GM18861 (cell line): ENCODE results near the gene BMF.

Experiments used
- ATAC-seq: cut with Tn5 transposase; IDR thresholded peaks from one replicate; pipeline ENCODE4 v1.9.1; 2021; ENCODE audit not compliant: unreplicated experiment

BMF gene

GRCh38 chr15:40067921-40068624 is 40.6 kb downstream of the BMF start:
- ATAC-seq: no peak

GRCh38 chr15:40066589-40066988 is 42.1 kb downstream of the BMF start:
- ATAC-seq: no peak

DNA sequence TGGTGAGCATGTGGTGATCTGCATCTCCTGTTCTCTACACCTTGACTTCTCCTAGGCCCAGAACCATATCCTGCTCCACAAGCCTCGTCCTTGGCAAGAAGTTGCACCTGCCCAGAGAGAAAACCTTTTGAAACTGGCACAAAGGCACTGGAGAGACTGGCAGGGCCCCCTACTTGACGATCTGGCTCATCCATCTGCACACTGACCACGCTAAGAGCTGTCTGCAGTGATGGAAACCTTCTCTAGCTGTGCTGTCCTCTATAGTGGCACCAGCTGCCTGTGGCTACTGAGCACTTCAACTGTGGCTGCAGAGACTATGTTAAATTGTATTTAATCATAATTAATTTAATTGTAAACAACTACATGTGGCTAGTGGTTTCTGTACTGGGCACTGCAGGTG is 43.5 kb downstream of the BMF start:
- ATAC-seq: no peak

- peak; percentile 33 for ATAC-seq
Observed at GRCh38 chr15:40064231-40064894, 44.3 kb downstream of the BMF start.

GRCh38 chr15:40063563-40064011 is 45.1 kb downstream of the BMF start:
- no peak for ATAC-seq

DNA sequence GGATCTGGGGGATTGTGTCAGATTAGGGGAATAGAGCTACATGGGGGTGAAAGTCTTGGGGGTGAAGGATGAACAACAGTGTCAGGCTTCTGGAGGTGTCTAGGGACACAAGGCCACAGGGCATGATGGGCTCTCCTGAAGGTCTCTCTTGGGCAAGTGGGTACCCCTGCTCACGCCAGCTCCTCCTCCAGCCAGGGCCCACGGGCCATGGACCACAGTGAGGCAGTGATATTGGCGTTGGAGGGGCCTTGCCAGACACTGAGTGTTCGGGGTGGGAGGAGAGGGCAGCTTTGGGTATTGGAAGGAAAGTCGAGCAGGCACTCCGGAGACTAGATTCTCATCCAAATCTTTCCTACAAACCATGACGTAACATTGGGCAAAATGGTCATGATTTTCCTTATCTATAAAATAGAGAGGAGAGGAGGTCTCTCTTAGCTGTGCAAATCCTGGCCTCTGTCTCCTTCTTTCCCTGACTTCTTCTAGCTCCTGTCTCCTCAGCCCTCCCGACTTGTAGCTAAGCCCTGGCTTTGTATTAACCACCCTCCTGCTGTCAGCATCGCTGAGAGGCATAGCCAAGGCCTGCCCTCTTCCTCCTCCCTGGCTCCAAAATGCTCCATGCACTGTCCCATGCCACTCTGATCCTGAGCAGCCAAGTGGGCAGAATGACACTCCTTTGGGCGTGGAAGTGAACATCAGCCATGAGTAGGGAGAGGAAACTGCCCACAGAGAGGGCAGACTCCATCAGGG is 45.7 kb downstream of the BMF start:
- ATAC-seq: no peak

- ATAC-seq: no peak
Observed at GRCh38 chr15:40061212-40061901, 47.3 kb downstream of the BMF start.

- no peak for ATAC-seq
Observed at GRCh38 chr15:40060236-40060961, 48.3 kb downstream of the BMF start.

GRCh38 chr15:40059821-40060220 is 48.9 kb downstream of the BMF start:
- no peak for ATAC-seq

DNA sequence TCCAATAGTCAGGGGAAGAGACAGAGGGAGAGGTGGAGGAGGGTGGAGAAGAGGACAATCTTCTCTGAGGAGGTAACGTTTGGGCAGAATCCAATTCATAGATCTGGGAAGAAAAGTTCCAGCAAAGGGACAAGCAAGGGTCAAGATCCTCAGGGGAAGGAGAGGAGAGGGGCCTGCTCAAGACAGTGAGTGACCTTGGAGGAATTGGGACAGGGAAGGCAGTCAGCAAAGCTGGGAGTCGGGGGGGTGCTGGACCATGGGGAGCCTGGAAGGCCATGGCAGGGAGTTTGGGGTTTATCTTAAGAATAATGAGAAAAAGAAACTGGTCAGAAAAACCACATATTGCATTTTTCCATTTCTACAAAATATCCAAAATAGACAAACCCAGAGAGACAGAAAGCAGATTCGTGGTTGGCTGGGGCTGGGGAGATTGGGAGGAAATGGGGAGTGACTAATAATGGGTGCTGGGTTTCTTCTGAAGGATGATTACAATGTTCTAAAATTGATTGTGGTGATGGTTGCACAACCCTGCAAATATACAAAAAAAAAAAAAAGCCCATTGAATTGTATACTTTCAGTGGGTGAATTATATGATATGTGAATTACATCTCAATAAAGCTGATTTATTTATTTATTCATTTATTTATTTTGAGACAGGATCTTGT is 50.1 kb downstream of the BMF start:
- ATAC-seq: no peak

GRCh38 chr15:40055576-40056293 is 52.9 kb downstream of the BMF start:
- ATAC-seq: no peak

GRCh38 chr15:40054855-40055575 is 53.7 kb downstream of the BMF start:
- peak; percentile 55 for ATAC-seq

DNA sequence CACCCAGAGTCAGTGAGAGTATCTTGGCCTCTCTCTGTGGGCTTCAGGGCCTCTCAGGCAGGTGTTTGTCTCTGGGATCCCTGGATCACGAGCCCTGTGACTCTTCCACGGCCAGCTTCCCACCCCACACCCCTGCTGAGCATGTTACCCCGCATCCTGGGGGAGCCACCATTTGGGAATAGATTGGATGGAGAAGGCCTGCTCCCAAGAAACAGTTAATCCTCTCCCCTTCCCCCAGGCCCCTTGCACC is 54.1 kb downstream of the BMF start:
- ATAC-seq: peak; percentile 17

GRCh38 chr15:40053831-40054604 is 54.7 kb downstream of the BMF start:
- ATAC-seq: peak; percentile 23

DNA sequence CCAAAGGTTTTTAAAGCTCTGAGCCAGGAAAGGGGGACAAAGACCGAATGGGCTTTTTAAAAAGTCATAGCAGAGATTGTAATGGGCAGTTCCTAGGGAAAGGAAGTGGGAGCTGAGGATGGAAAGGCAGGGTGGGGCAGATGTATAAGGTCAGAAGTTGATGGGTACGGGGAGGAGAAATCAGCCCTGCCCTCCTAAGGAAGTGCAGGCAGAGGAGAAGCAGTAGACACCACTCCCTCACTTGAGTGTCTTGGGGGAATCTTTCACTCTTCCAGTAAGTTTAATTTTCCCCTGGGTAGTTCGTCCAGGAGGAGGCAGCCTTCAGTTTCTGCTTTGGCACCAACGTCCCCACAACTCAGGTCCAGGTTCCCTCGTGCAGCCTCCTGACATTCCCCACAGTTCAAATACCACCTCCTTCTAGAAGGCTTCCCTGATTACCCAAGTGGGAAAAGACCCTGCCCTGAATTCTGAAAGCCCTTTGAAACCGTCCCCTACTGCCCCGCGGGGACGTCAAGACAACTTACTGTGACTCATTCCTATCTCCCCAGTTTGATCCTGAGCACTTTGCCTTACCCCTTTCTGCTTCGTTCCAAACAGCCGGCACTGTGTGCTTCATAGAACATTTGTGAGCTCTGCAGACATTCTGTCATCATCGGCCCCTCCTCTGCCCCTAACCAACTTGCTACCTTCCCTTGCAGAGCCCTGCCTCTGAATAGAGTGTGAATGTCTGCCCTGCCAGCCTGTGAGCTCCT is 55.4 kb downstream of the BMF start:
- no peak for ATAC-seq

GRCh38 chr15:40052604-40053003 is 56.1 kb downstream of the BMF start:
- no peak for ATAC-seq

GRCh38 chr15:40051616-40052415 is 56.9 kb downstream of the BMF start:
- no peak for ATAC-seq
